Stomach (tissue), 4 donors: ENCODE measurements around the gene AMHR2.

Source experiments
- CTCF ChIP-seq, 7 experiments: fragments of 450-650 bp in 4 of 7; fragments of 200-600 bp in 3 of 7; sonication (generic) in 3 of 7; IDR thresholded peaks; one replicate each; pipeline ENCODE4 v1.5.1; 2016 to 2019; ENCODE audit warnings: antibody characterized with exemption in 7 of 7, control low read depth in 2 of 7, mild to moderate bottlenecking in 1 of 7
- EP300 ChIP-seq: sonication (generic); formaldehyde crosslinking; IDR thresholded peaks from one replicate; pipeline ENCODE4 v1.6.1; 2017; ENCODE audit warnings: antibody characterized with exemption
- POLR2A ChIP-seq, 4 donors: fragments of 450-650 bp; IDR thresholded peaks; one replicate each; pipeline ENCODE4 v1.6.1; 2016; ENCODE audit warnings: antibody characterized with exemption in 4 of 4, control low read depth in 2 of 4, mild to moderate bottlenecking in 1 of 4, moderate library complexity in 1 of 4
- POLR2AphosphoS5 ChIP-seq, 3 donors: sonication (generic); formaldehyde crosslinking; IDR thresholded peaks; one replicate each; pipeline ENCODE4 v1.6.1; 2016; ENCODE audit warnings: antibody characterized with exemption in 3 of 3

DNA sequence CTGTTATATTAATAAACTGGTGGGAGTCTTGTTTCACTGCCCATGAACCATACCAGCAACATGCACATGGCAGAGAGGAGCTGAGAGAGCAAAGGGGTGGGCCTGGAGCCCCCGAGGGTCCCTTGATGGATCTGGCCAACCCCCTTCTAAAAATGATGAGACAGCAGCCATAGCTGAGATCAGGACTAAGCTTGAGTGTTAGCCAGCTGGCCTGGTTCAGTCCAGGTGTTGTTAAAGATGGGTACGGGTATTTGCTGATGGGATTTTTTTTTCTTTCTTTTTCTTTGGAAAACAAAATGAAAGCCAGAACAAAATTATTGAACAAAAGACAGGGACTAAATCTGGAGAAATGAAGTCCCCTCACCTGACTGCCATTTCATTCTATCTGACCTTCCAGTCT, 44.2 kb downstream of the AMHR2 start:
- TF ChIP-seq POLR2A (IDR thresholded peaks at IDR 0.05) = no peak
- no peak for TF ChIP-seq CTCF (IDR thresholded peaks at IDR 0.05)
- no peak for TF ChIP-seq EP300
- no peak for TF ChIP-seq POLR2AphosphoS5 (IDR thresholded peaks at IDR 0.05)
